Esophagus muscularis mucosa (tissue), 4 donors: Measurements from ENCODE around the gene ACKR2. TPM values are rescaled to one million over a fixed set of nuclear protein-coding genes. Genes with fewer than 3 reads are reported as not detected.
A peak's percentile ranks its signal among the peaks of the same experiment; 100 is the strongest.

ENCODE experiments used
- DNase-seq: peaks from one replicate; pipeline ENCODE4 v3.0.0-alpha.2; 2017; ENCODE audit errors: extremely low spot score
- H3K27ac ChIP-seq, 4 donors: fragments of 200-600 bp; sonication (generic); replicated peaks in 1 of 4; 1 replicate in 3 of 4; 2 replicates in 1 of 4; pipeline ENCODE4 v1.5.1; 2016 to 2019; ENCODE audit warnings: mild to moderate bottlenecking in 1 of 4
- H3K27me3 ChIP-seq, 4 donors: fragments of 200-600 bp; sonication (generic); one replicate each; pipeline versions ENCODE4 v1.5.1 to v1.6.0; 2016 to 2019
- H3K36me3 ChIP-seq, 4 donors: fragments of 200-600 bp; sonication (generic); one replicate each; pipeline ENCODE4 v1.5.1; 2016 to 2019
- H3K4me1 ChIP-seq, 4 donors: fragments of 200-600 bp; sonication (generic); one replicate each; pipeline ENCODE4 v1.5.1; 2016 to 2019
- H3K4me3 ChIP-seq, 4 donors: fragments of 200-600 bp; sonication (generic); 1 replicate in 2 of 4; 2 replicates in 2 of 4; pipeline ENCODE4 v1.5.1; 2016 to 2019; ENCODE audit warnings: mild to moderate bottlenecking in 4 of 4, moderate library complexity in 1 of 4
- H3K9me3 ChIP-seq, 4 donors: fragments of 200-600 bp; sonication (generic); 1 replicate in 3 of 4; 2 replicates in 1 of 4; pipeline ENCODE4 v1.5.1; 2016 to 2019
- CTCF ChIP-seq, 3 experiments: fragments of 200-600 bp in 2 of 3; fragments of 450-650 bp in 1 of 3; sonication (generic) in 2 of 3; IDR thresholded peaks; one replicate each; pipeline ENCODE4 v1.5.1; 2017 to 2019; ENCODE audit warnings: antibody characterized with exemption in 3 of 3, mild to moderate bottlenecking in 2 of 3, moderate library complexity in 1 of 3
- EP300 ChIP-seq: sonication (generic); formaldehyde crosslinking; IDR thresholded peaks from one replicate; pipeline ENCODE4 v1.6.1; 2017; ENCODE audit warnings: antibody characterized with exemption
- POLR2A ChIP-seq: fragments of 450-650 bp; IDR thresholded peaks from one replicate; pipeline ENCODE4 v1.6.1; 2017; ENCODE audit warnings: antibody characterized with exemption, moderate library complexity, mild to moderate bottlenecking, low read depth
- POLR2AphosphoS5 ChIP-seq, 2 donors: sonication (generic); formaldehyde crosslinking; IDR thresholded peaks; one replicate each; pipeline ENCODE4 v1.6.1; 2017; ENCODE audit warnings: antibody characterized with exemption in 2 of 2
- WGBS: methylation state at CpG from one replicate; pipeline ENCODE4 v1.1.5; 2018; 5-methylcytosine and 5-hydroxymethylcytosine counted together
- intact Hi-C: fragments of 100-400 bp; cut with DNase I; formaldehyde crosslinking; loops from one replicate; pipeline ENCODE4 v1.15.1; 2023
- total RNA-seq, 4 donors: library from RNA; depleted of rRNA; stranded (reverse); fragments of >200 nt; gene quantifications; one replicate each; pipeline versions ENCODE4 v1.1.0 to v1.2.1, GENCODE V29; 2016

Gene ACKR2
- total RNA-seq, 4 donors from 2014 or later, result 2.5 to 15.9 (median 7.6) TPM

GRCh38 chr3:42838571-42838970, 29.3 kb downstream of the ACKR2 start:
- no peak overlapping the region for H3K4me3 ChIP-seq
- H3K27me3 ChIP-seq, result no peaks in the 10 kb centered on the region
- H3K36me3 ChIP-seq, result no peaks in the 10 kb centered on the region
- TF ChIP-seq CTCF (IDR thresholded peaks at IDR 0.05) (no peak), POLR2AphosphoS5 (IDR thresholded peaks at IDR 0.05) (no peak), POLR2A (no peak), EP300 (no peak)
- no peaks in the 10 kb centered on the region for H3K9me3 ChIP-seq
- H3K4me1 ChIP-seq, result peaks cover 6 to 46% (median 39%) of the 10 kb centered on the region in 4 donors
- intact Hi-C loops, result no loop called here
- 93% methylated on average over 4 of the region's 4 CpGs for WGBS
- no peak overlapping the region for H3K27ac ChIP-seq
- no peak for DNase-seq

GRCh38 chr3:42839616-42840015, 30.4 kb downstream of the ACKR2 start:
- TF ChIP-seq POLR2AphosphoS5 (IDR thresholded peaks at IDR 0.05) (peak; percentile 14 to 50), CTCF (IDR thresholded peaks at IDR 0.05) (peak; percentile 74 to 89 (median 88)), POLR2A (no peak)
- intact Hi-C loops, result no loop called here
- H3K27ac ChIP-seq, result no peak overlapping the region
- no peaks in the 10 kb centered on the region for H3K36me3 ChIP-seq
- peak overlapping the region in 1 of 4 donors; percentile 15 for H3K4me3 ChIP-seq
- 34% methylated on average over 7 of the region's 7 CpGs for WGBS
- no peaks in the 10 kb centered on the region for H3K9me3 ChIP-seq
- peaks cover 10 to 56% (median 49%) of the 10 kb centered on the region in 4 donors for H3K4me1 ChIP-seq
- DNase-seq, result peak; percentile 91
- H3K27me3 ChIP-seq, result no peaks in the 10 kb centered on the region

GRCh38 chr3:42841332-42841731, 32.1 kb downstream of the ACKR2 start:
- Histone ChIP-seq H3K4me3 (no peak overlapping the region), H3K4me1 (peaks cover 15 to 73% (median 66%) of the 10 kb centered on the region in 4 donors), H3K9me3 (no peaks in the 10 kb centered on the region), H3K27me3 (no peaks in the 10 kb centered on the region), H3K36me3 (no peaks in the 10 kb centered on the region), H3K27ac (peak overlapping the region in 3 of 4 donors; percentile 20 to 76 (median 57))
- DNase-seq, result no peak
- WGBS, result 33% methylated on average over 1 of the region's 1 CpG
- TF ChIP-seq POLR2A, result no peak
- peak in 1 of 2 donors; percentile 38 for TF ChIP-seq POLR2AphosphoS5 (IDR thresholded peaks at IDR 0.05)
- intact Hi-C loops, result no loop called here

GRCh38 chr3:42843713-42844411, 34.6 kb downstream of the ACKR2 start:
- Histone ChIP-seq H3K4me1 (peaks cover 22 to 89% (median 82%) of the 10 kb centered on the region in 4 donors), H3K27me3 (no peaks in the 10 kb centered on the region), H3K36me3 (no peaks in the 10 kb centered on the region), H3K4me3 (peak overlapping the region in 1 of 4 donors; percentile 40), H3K9me3 (no peaks in the 10 kb centered on the region), H3K27ac (peak overlapping the region; percentile 67 to 82 (median 75))
- TF ChIP-seq CTCF (IDR thresholded peaks at IDR 0.05) (no peak), POLR2A (no peak), POLR2AphosphoS5 (IDR thresholded peaks at IDR 0.05) (peak in 1 of 2 donors; percentile 58), EP300 (no peak)
- 66% methylated on average over 6 of the region's 6 CpGs for WGBS
- intact Hi-C loops, result no loop called here
- no peak for DNase-seq

GRCh38 chr3:42844412-42844713, 35.1 kb downstream of the ACKR2 start:
- H3K36me3 ChIP-seq, result no peaks in the 10 kb centered on the region
- no peak for TF ChIP-seq POLR2A
- no peak for TF ChIP-seq CTCF (IDR thresholded peaks at IDR 0.05)
- no peak for TF ChIP-seq EP300
- TF ChIP-seq POLR2AphosphoS5 (IDR thresholded peaks at IDR 0.05), result no peak
- H3K4me1 ChIP-seq, result peaks cover 22 to 86% (median 79%) of the 10 kb centered on the region in 4 donors
- H3K9me3 ChIP-seq, result no peaks in the 10 kb centered on the region
- WGBS, result 86% methylated on average over 1 of the region's 1 CpG
- peak overlapping the region; percentile 67 to 82 (median 75) for H3K27ac ChIP-seq
- peak overlapping the region in 1 of 4 donors; percentile 40 for H3K4me3 ChIP-seq
- intact Hi-C loops, result no loop called here
- DNase-seq, result no peak
- H3K27me3 ChIP-seq, result no peaks in the 10 kb centered on the region
